ENCODE measurements around the gene PLPPR1.

PLPPR1 gene

GRCh38 chr9:101200852-101201251 is 172.3 kb downstream of the PLPPR1 start:
- in situ Hi-C loops (cut with HindIII; ENCODE audit: low sequenced_read_pairs), result no loop called here

GRCh38 chr9:101201630-101202029 is 173.1 kb downstream of the PLPPR1 start:
- in situ Hi-C loops (cut with HindIII; ENCODE audit: low sequenced_read_pairs), result no loop called here

- in situ Hi-C loops (cut with HindIII; ENCODE audit: low sequenced_read_pairs), result no loop called here
Measured at GRCh38 chr9:101209670-101210069, 181.1 kb downstream of the PLPPR1 start.

GRCh38 chr9:101212661-101213060 is 184.1 kb downstream of the PLPPR1 start:
- in situ Hi-C loops (cut with HindIII; ENCODE audit: low sequenced_read_pairs), result no loop called here

GRCh38 chr9:101219030-101219429 is 190.5 kb downstream of the PLPPR1 start:
- in situ Hi-C loops (cut with HindIII; ENCODE audit: low sequenced_read_pairs), result no loop called here

- in situ Hi-C loops (cut with HindIII; ENCODE audit: low sequenced_read_pairs), result no loop called here
Measured at GRCh38 chr9:101220341-101220740, 191.8 kb downstream of the PLPPR1 start.

GRCh38 chr9:101225271-101225670 is 196.7 kb downstream of the PLPPR1 start:
- in situ Hi-C loops (cut with HindIII; ENCODE audit: low sequenced_read_pairs), result no loop called here

- in situ Hi-C loops (cut with HindIII; ENCODE audit: low sequenced_read_pairs), result no loop called here
Measured at GRCh38 chr9:101226161-101226560, 197.6 kb downstream of the PLPPR1 start.

- in situ Hi-C loops (cut with HindIII; ENCODE audit: low sequenced_read_pairs), result no loop called here
Measured at GRCh38 chr9:101226803-101227202, 198.3 kb downstream of the PLPPR1 start.

GRCh38 chr9:101229606-101230005 is 201.1 kb downstream of the PLPPR1 start:
- in situ Hi-C loops (cut with HindIII; ENCODE audit: low sequenced_read_pairs), result no loop called here

- in situ Hi-C loops (cut with HindIII; ENCODE audit: low sequenced_read_pairs), result no loop called here
Measured at GRCh38 chr9:101232405-101232977, 204.0 kb downstream of the PLPPR1 start.

- in situ Hi-C loops (cut with HindIII; ENCODE audit: low sequenced_read_pairs), result no loop called here
Measured at GRCh38 chr9:101235105-101235866, 206.8 kb downstream of the PLPPR1 start.

- in situ Hi-C loops (cut with HindIII; ENCODE audit: low sequenced_read_pairs), result no loop called here
Measured at GRCh38 chr9:101242651-101243050, 214.1 kb downstream of the PLPPR1 start.

- in situ Hi-C loops (cut with HindIII; ENCODE audit: low sequenced_read_pairs), result no loop called here
Measured at GRCh38 chr9:101246691-101247090, 218.2 kb downstream of the PLPPR1 start.

- in situ Hi-C loops (cut with HindIII; ENCODE audit: low sequenced_read_pairs), result no loop called here
Measured at GRCh38 chr9:101247297-101247696, 218.8 kb downstream of the PLPPR1 start.

- in situ Hi-C loops (cut with HindIII; ENCODE audit: low sequenced_read_pairs), result no loop called here
Measured at GRCh38 chr9:101254733-101255433, 226.4 kb downstream of the PLPPR1 start.

- in situ Hi-C loops (cut with HindIII; ENCODE audit: low sequenced_read_pairs), result no loop called here
Measured at GRCh38 chr9:101264727-101265126, 236.2 kb downstream of the PLPPR1 start.

- in situ Hi-C loops (cut with HindIII; ENCODE audit: low sequenced_read_pairs), result no loop called here
Measured at GRCh38 chr9:101265261-101265660, 236.7 kb downstream of the PLPPR1 start.

- in situ Hi-C loops (cut with HindIII; ENCODE audit: low sequenced_read_pairs), result no loop called here
Measured at GRCh38 chr9:101268426-101268825, 239.9 kb downstream of the PLPPR1 start.

- in situ Hi-C loops (cut with HindIII; ENCODE audit: low sequenced_read_pairs), result no loop called here
Measured at GRCh38 chr9:101269591-101270283, 241.2 kb downstream of the PLPPR1 start.

- in situ Hi-C loops (cut with HindIII; ENCODE audit: low sequenced_read_pairs), result no loop called here
Measured at GRCh38 chr9:101270302-101270701, 241.8 kb downstream of the PLPPR1 start.

All from DLD1 (cell line).